DOHH2 (cell line): ENCODE measurements around the gene TMTC2.

Experiments
- CTCF ChIP-seq: fragments of 200-600 bp; sonication (generic); IDR thresholded peaks from one replicate; pipeline ENCODE4 v1.5.1; 2014; ENCODE audit warnings: antibody characterized with exemption, mild to moderate bottlenecking, low read depth, low read length; ENCODE audit not compliant: poor library complexity, severe bottlenecking
- EZH2phosphoT487 ChIP-seq: fragments of 200-600 bp; sonication (generic); IDR thresholded peaks from 2 replicates; pipeline ENCODE4 v1.6.1; 2017; ENCODE audit warnings: borderline replicate concordance, mild to moderate bottlenecking, antibody characterized with exemption, low read length, moderate library complexity, mixed read lengths

- TF ChIP-seq CTCF (no peak), EZH2phosphoT487 (no peak)
Measured at GRCh38 chr12:82650627-82651337, 35.9 kb upstream of the TMTC2 start.
